IPS-NIHi7 (cell line): ENCODE results near the gene CACNG6.
"Not testable (repeated sequence)": the region's sequence is repeated elsewhere in the genome, so short reads cannot be mapped to it uniquely, and the experiment has no call there.

ENCODE experiments used
- DNase-seq: peaks from one replicate; pipeline ENCODE4 v3.0.0; 2012; ENCODE audit warnings: mixed read lengths; ENCODE audit errors: extremely low spot score

The CACNG6 gene

DNA sequence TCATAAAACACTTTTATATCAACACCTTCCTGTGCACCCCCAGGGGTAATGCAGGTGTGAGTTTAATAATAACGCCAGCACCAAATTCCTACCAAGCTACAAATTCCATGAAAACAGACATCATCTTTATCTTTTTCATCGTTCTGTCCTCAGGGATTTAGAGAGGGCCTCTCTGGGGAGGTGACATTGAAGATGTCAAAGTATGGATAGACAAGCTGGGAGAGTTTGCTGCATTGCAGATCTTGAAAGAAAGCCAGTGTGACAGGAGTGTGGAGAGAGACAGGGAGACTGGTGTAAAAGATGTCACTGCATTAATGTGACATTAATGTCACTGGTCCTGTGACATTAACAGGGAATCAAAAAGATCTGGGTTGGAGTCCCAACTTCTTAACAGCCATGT is 10.1 kb downstream of the CACNG6 start:
- no peak for DNase-seq

DNA sequence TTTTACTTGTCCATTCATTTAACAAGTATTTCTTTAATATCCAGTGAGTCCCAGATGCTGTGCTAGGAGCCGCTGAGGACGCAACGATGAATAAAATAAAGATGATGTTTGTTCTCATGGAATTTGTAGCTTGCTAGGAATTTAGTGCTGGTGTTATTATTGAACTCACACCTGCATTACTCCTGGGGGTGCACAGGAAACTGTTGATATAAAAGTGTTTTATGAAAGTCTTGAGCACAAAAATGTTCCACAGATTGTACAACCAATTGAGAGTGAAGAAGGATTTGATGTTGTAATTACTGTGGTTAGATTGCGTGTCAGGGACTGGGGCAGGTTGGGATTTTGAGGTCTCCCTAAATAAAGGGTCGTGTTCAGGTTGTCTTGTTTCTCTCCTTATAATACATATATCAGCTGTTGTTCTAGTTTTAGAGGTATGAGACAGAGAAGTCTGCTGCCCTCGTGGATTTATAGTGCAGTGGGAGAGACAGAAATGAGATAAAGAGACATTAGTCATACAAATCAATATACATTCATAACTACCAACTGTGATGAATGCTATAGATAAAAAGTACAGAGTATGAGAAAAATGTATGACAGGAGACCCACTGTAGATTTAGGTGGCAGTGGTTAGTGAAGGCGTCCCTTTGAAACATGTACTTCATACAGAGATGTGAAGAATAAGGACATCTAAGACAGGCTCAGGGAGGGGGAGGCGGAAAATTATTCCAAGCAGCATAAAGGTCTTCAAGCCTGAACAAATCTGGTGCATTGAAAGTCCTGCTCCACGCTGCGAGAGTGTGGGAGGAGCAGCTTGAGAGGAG is 11.3 kb downstream of the CACNG6 start:
- no peak for DNase-seq

DNA sequence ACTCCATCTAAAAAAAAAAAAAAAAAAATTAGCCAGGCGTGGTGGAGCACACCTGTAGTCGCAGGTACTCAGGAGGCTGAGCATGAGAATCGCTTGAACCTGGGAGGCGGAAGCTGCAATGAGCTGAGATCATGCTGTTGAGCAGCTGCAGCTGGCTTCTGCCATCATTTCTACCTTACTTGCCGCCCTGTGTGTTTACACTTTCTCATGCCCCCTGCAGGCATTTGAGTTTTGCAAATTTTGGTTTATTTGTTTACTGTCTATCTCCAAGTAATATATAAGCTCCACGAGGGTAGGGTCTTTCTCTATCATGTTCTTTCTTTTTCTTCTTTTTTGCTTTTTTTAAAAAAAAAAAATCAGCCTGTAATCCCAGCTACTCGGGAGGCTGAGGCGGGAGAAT is 18.0 kb downstream of the CACNG6 start:
- DNase-seq, result no peak

DNA sequence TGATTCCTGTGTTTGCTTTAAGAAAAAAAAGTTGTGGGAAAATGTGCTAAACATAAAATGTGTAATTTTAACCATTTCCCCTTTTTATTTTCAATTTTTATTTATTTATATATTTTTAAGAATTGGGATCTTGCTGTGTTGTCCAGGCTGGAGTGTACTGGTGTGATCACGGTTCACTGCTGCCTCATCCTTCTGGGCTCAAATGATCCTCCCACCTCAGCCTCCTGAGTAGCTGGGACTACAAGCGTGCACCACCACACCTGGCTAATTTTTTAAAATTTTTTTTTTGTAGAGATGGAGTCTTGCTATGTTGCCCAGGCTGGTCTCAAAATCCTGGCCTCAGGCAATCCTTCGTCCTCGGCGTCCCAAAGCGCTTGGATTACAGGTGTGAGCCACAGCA is 19.0 kb downstream of the CACNG6 start:
- DNase-seq, result no peak

DNA sequence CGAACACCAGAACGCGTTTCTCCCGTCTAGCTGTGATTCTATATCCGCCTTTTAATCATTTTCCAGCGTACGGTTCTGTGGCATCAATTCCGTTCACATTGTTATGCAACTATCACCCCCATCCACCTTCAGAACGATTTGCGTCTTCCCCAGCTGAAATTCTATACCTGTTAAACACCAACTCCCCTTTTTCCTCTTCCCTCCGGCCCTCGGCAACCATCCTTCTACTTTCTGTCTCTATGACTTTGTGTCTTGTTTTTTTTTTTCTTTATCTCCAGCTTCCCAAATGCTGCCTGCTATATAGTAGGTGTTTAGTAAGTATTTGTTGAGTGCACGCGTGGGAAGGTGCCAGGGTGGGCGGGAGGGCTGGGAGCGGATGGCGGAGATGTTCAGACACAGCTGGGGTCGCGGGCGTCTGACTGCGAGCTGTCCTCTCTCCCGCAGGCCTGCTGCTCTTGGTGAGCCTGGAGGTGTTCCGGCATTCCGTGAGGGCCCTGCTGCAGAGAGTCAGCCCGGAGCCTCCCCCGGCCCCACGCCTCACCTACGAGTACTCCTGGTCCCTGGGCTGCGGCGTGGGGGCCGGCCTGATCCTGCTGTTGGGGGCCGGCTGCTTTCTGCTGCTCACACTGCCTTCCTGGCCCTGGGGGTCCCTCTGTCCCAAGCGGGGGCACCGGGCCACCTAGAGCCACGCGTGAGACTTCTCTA is 20.2 kb downstream of the CACNG6 start:
- DNase-seq, result peak; percentile 53

DNA sequence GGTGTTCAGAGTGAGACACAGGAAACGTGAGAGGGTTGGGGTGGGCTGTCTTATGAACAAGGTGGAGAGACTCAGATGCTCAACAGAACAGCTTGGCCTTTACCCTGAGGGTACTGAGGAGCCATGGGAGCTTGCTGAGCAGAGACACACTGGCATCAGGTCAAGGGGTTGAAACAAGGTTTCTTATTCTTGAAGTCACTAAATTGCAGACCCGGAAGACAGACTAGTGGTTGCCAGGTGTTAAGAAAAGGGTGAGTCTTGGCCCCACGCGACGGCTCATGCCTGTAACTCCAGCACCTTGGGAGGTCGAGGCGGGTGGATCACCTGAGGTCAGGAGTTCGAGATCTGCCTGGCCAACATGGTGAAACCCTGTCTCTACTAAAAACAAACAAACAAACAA is 22.4 kb downstream of the CACNG6 start:
- DNase-seq, result no peak

DNA sequence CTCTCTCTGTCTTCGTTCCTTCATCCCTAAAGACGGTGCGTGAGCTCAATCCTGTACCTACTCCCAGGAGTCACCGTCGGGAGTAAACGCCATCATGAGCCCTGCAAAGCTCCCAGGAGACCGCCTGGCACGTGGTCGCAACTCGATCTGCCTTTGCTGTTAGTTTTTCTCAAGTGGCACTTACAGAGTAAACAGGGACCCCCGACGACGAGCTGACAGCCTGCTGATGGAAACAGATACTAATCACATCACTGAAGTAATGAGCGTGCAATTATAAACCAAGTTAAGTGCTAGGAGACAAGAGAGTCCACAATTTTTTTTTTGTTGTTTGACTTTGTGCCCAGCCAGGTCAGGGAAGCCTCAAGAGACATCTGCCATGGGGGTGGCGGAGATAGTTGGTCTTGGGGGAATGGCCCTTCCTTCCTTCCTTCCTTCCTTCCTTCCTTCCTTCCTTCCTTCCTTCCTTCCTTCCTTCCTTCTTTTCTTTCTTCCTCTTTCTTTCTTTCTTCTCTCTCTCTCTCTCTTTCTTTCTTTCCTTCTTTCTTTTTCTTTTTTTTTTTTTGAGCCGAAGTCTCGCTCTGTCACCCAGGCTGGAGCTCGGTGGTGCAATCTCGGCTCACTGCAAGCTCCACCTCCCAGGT is 23.6 kb downstream of the CACNG6 start:
- no peak for DNase-seq

DNA sequence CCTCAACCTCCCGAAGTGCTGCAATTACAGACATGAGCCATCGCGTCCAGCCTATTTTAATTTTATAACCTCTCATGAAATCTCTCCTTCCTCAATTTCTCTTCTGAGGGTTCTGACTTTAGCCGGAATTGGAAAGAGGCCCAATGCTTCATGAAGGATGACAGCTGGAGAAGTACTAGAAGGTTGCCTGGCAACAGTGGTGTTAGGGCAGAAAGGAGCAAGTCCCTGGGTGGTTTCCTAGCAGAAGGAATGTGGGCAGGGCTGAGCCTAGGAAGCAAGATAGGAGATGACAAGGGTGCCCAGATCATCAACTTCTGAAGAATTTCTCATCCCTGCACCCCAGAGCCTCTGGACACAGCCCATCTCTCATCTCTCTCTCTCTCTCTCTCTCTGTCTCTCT is 25.8 kb downstream of the CACNG6 start:
- no peak for DNase-seq

DNA sequence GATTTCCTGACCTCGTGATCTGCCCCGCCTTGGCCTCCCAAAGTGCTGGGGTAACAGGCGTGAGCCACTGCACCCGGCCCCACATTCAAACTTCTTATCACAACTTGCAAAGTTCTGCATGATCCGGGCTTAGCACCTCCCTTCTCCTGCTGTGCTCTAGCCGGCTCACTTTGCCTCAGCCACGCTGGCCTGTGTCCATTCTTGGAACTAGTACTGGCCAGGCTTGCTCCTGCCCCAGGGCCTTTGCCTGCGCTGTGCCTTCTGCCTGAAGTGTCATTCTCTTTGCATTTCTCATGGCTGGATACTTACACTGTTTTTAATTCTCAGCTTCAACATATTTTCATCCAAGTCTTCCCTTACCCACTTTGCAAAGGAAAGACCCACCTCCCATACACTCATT is 29.9 kb downstream of the CACNG6 start:
- no peak for DNase-seq

DNA sequence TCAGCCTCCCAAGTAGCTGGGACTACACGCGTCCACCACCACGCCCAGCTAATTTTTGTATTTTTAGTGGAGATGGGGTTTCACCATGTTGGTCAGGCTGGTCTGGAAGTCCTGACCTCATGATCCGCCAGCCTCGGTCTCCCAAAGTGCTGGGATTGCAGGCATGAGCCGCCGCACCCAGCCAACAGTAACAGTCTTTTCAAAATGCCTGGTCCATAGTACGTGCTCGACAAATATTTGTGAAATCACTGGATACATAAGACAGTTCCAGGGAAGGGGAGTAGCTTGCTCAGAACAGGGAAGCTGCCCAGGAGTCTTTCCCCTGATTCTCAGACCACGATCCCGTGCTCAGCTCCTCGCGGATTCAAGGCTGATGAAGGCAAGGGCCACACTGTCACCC is 30.5 kb downstream of the CACNG6 start:
- DNase-seq, result no peak

DNA sequence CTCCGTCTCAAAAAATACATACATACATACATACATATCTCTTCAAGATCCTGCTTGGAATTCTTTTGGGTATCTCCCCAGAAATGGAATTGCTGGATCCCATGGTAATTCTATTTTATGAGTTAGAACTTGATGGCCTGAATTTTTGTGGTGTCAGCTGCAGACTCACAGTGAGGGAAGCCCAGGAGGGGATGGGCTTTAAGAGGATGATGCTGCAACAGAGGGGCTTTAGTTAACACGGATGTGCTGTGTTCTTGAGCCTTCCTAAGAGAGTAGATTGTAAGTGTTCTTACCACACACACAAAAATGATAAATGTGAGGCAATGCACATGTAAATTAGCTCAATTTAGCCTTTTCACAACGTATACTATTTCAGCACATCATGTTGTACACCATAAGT is 31.8 kb downstream of the CACNG6 start:
- no peak for DNase-seq

DNA sequence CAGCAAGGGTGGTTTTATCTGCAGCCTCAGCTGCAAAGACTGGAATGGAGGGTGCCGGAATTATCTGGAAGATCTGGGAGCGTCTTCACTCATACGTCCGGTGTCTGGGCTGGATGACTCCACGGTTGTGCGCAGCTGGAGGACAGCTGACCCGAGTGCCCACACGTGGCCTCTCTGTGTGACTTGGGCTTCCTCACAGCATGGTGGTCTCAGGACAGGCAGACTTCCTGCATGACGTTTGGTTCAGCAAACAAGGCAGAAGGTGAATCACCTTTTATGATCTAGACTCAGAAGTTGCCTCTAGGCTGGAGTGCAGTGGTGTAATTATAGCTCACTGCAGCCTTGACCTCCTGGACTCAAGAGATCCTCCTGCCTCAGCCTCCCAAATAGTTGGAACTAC is 33.2 kb downstream of the CACNG6 start:
- DNase-seq, result no peak

DNA sequence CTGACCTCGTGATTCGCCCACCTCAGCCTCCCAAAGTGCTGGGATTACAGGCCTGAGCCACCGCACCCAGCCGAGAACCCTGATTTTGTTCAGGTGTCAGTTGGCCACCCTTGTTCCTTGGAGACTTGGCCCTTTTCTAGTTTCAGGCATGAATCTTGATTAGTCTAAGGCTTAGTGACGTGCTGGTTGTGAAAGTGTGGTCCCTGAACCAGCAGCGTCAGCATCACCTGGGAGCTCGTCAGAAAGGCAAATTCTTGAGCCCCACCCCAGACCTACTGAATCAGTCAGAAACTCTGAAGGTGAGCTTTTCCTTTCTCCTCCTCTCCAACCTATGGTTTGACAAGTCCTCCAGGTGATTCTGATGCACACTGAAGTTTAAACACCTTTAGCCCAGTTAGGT is 35.2 kb downstream of the CACNG6 start:
- DNase-seq, result no peak

DNA sequence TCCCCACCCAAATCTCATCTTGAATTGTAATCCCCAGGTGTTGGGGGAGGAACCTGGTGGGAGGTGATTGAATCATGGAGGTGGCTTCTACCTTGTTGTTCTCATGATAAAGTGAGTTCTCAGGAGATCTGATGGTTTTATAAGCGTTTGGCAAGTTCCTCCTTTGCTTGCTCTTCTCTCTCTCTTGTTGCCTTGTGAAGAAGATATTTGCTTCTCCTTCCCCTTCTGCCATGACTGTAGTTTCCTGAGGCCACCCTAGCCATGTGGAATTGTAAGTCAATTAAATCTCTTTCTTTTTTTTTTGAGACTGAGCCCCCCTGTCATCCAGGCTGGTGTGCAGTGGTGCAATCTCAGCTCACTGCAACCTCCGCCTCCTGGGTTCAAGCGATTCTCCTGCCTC is 37.9 kb downstream of the CACNG6 start:
- no peak for DNase-seq

DNA sequence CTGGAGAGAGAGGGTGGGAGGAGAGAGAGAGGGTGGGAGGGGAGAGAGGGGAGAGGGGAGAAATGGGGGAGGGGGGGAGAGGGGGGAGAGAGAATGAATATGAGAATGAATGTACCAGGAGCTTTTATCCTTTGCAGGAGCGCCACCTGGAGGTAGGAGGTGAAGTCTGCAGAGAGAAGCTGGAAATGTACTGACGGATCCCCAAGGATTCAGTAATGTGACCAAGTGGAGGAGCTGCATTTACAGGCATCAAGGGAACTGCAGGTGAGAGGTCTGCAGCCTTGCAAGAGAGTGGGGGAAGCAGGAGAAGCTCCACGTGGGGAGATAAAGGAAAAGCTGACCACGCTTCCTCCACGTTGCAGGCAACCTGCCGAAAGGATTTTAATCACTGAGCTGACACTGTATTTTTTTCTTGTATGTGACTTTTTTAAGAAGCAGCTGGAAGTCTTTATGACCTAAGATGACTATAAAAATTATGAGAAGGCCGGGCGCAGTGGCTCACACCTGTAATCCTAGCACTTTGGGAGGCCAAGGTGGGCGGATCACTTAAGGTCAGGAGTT is 38.6 kb downstream of the CACNG6 start:
- peak; percentile 81 for DNase-seq

DNA sequence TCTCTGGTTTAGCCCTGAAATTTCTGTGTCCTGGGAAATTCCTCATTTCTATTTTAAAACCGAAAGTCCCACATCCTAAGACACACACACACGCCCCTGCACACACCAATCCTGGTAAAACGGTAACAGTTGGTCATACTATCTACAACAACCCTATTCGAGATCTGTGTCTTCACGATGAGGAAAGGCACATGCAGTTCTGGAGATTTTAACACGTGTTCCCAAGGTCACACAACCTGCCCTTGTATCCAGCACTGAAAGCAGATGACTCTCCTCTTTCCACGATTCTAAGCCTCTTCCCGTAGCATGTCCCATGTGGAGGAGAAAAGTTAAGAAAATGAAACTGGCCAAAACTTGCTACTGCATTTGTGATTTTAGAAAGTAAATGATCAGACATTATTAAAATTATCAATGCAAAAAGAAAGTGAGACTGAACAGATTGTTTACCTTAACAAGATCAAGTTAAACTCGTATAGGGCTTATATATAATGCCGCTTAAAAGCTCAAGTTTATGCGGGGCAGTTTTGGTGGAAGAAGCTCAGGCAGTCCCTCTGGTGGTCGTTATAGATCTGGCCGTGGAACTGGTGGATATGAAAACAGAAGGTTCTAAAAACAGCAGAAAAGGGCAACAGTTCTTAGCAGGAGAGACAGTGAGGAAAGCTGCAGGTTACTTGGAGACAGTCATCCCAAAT is 39.6 kb downstream of the CACNG6 start:
- DNase-seq, result no peak

DNA sequence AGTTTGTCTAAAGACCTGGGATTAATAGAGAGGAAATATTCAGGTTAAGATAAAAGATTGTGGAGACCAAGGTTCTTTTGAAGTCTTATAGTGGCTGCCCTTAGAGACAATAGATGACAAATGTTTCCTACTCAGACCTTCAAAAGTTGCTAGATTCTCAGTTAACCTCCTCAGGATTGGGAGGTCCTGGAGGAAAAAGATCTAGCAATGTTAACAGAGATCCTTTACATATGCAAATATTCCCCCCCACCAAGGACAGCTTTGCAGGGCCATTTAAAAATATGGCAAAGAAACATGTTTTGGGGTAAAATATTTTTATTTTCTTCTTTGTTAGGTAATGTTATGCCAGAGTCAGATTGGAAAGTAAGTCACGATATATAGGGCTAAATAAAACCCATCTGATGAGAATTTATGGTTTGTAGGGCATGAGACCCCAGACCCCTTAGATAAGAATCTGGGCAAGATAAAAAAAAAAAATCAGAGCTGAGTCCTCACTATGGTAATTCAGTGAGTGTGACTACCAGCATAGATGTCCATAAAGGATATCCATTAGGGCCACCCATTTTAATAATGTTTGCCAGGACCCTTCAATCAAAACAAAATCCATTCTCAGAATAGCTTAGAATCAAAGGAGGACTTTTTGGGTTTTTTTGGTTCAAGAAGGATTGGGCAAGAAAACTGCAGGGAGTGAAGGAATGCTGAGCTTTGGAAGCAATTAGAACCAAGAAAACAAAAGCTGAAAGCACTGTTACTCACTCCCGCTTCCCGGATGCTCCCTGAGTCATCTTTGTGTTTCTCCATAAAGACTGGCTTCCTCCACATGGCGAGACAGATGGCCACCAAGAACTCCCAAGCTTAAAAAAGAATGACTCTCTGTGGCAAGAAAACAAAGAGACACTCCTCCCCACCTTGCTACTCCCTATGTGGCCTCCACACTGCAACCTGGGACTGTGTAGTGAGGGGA is 44.1 kb downstream of the CACNG6 start:
- peak; percentile 54 for DNase-seq

DNA sequence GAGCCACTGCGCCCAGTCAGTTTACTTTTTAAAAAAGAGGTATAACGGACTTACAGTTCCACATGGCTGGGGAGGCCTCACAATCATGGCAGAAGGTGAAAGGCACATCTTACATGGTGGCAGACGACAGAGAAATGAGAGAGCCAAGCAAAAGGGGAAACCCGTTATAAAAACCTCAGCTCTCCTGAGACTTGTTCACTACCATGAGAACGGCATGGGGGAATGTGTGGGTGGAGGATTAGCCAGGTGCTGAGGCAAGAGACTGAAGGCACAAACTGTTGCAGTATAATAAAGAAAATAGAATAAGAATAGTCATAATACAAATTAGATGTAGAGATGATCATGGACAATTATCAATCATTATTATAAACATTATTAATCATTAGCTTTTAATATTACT is 45.1 kb downstream of the CACNG6 start:
- not testable (repeated sequence) for DNase-seq

DNA sequence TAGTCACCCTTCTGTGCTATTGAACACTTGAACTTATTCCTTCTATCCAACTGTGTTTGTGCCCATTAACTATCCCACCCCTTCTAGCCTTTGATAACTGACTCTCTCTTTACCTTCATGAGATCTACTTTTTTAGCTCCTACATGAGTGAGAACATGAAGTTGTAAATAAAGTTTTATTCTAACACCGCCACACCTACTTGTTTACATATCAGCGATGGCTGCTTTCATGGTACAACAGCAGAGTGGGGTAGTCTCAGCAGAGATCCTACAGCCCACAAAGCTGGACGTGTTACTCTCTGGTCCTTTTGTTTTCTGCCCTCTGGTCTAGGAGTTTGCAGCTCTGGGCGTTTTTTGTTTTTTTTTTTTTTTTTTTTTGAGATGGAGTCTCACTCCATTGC is 48.6 kb downstream of the CACNG6 start:
- DNase-seq, result no peak

DNA sequence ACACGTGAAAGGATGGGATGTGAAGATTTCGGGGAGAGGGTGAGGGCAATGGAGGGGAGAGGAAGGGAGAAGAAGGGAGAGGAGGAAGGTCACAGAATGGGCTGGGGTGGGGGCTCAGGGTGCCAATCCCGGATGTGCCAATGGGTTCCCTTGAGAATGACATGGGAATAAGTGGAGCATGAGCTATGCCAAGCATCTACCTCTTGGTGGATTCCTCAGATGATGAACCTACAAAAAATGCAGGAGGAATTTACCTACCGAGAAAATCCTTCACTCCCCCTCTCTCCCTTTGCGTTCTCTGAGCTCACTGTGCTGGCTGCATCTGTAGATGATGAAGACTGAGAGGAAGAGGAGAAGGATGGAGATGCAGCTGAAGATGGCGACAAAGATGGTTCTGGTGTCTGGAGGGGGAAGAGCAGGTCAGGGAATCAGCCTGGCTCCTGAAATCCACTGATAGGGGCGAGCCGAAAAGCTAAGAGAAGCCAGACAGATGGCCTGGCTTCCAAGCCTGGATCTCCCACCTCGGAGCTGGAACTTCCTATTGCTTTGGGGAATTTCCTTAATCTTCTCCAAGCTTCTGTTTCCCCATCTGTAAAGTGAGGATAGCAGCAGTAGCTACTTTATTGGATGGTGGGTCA is 50.7 kb downstream of the CACNG6 start:
- DNase-seq, result peak; percentile 25
